Vagina (tissue), 2 donors: Measurements from ENCODE around the gene PIK3R1.

Source experiments
- POLR2A ChIP-seq, 2 donors: fragments of 450-650 bp; IDR thresholded peaks; one replicate each; pipeline ENCODE4 v1.6.1; 2017; ENCODE audit warnings: antibody characterized with exemption in 2 of 2, mild to moderate bottlenecking in 2 of 2, moderate library complexity in 2 of 2
- POLR2AphosphoS5 ChIP-seq, 2 donors: sonication (generic); formaldehyde crosslinking; IDR thresholded peaks; one replicate each; pipeline ENCODE4 v1.9.0; 2017; ENCODE audit warnings: antibody characterized with exemption in 2 of 2, mild to moderate bottlenecking in 2 of 2, low read depth in 1 of 2; ENCODE audit not compliant: insufficient read depth in 1 of 2

DNA sequence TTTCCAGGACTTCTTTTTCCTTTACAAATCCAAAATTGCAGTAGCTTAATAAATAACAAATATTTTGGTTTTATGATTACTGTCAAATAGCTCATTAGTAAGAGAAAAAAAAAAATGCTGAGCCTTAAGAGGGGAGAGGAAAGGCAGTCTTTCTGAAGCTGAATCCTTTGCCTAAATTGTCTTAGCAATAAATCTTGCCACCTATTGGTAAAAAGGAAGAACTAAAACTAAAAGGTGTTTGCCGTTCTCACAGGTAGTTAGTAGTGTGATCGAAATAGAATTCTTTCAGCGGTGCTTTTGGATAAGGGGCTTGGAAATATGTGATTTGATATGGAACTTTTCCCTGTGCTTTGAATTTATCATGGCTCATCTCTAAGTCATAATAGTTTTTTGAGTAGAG, 31.2 kb downstream of the PIK3R1 start:
- no peak for TF ChIP-seq POLR2AphosphoS5 (IDR thresholded peaks at IDR 0.05; ENCODE audit: insufficient read depth in 1 of 2, low read depth in 1 of 2)
- no peak for TF ChIP-seq POLR2A (IDR thresholded peaks at IDR 0.05)
